CD14-positive monocyte (primary cell): ENCODE measurements around the gene SLC25A42. TPM values are rescaled to one million over a fixed set of nuclear protein-coding genes. Genes with fewer than 3 reads are reported as not detected.

Experiments used
- DNase-seq, 3 donors: peaks; one replicate each; pipeline ENCODE4 v3.0.0-alpha.2; 2011 to 2022
- H2AFZ ChIP-seq: 2 replicates; pipeline ENCODE4 v1.6.0; 2012; ENCODE audit warnings: mild to moderate bottlenecking, low read depth, low read length, inconsistent platforms; ENCODE audit not compliant: insufficient read depth, poor library complexity, severe bottlenecking
- H3K27ac ChIP-seq, 2 donors: 1 replicate in 1 of 2; 2 replicates in 1 of 2; pipeline ENCODE4 v1.5.1; 2012 to 2013; ENCODE audit warnings: low read length in 2 of 2, control low read depth in 1 of 2, inconsistent platforms in 1 of 2, low read depth in 1 of 2, mild to moderate bottlenecking in 1 of 2
- H3K27me3 ChIP-seq, 2 donors: one replicate each; pipeline versions ENCODE4 v1.6.0 to v1.6.1; 2011 to 2013; ENCODE audit warnings: low read length in 2 of 2; ENCODE audit not compliant: control insufficient read depth in 2 of 2, insufficient read depth in 2 of 2
- H3K36me3 ChIP-seq, 2 donors: replicated peaks in 1 of 2; 1 replicate in 1 of 2; 2 replicates in 1 of 2; pipeline versions ENCODE4 v1.5.1 to v1.6.1; 2012 to 2013; ENCODE audit warnings: low read length in 2 of 2, control low read depth in 1 of 2, inconsistent platforms in 1 of 2, mild to moderate bottlenecking in 1 of 2; ENCODE audit not compliant: insufficient read depth in 2 of 2, control insufficient read depth in 1 of 2
- H3K4me1 ChIP-seq, 2 donors: 1 replicate in 1 of 2; 2 replicates in 1 of 2; pipeline versions ENCODE4 v1.5.1 to v1.6.1; 2012 to 2013; ENCODE audit warnings: low read length in 2 of 2, control low read depth in 1 of 2, inconsistent platforms in 1 of 2, mild to moderate bottlenecking in 1 of 2, moderate library complexity in 1 of 2; ENCODE audit not compliant: insufficient read depth in 2 of 2, control insufficient read depth in 1 of 2
- H3K4me2 ChIP-seq: replicated peaks from 2 replicates; pipeline ENCODE3; 2012; ENCODE audit warnings: low read length, moderate library complexity, mild to moderate bottlenecking; ENCODE audit not compliant: poor library complexity, severe bottlenecking; ENCODE audit errors: extremely low read depth
- H3K4me3 ChIP-seq, 3 experiments: fragments of 200-600 bp in 1 of 3; sonication (generic) in 1 of 3; replicated peaks in 1 of 3; 1 replicate in 2 of 3; 2 replicates in 1 of 3; pipeline ENCODE4 v1.5.1; 2011 to 2013; ENCODE audit warnings: low read length in 3 of 3, mild to moderate bottlenecking in 3 of 3, control low read depth in 2 of 3, low read depth in 2 of 3, inconsistent platforms in 1 of 3, moderate library complexity in 1 of 3
- H3K79me2 ChIP-seq: 2 replicates; pipeline ENCODE4 v1.6.0; 2012; ENCODE audit warnings: mild to moderate bottlenecking, control low read depth, inconsistent platforms, low read length, moderate library complexity; ENCODE audit not compliant: insufficient read depth
- H3K9ac ChIP-seq: 2 replicates; pipeline ENCODE4 v1.6.0; 2017; ENCODE audit warnings: low read length, mild to moderate bottlenecking; ENCODE audit not compliant: insufficient read depth, poor library complexity, severe bottlenecking
- H3K9me3 ChIP-seq, 2 donors: replicated peaks in 1 of 2; 1 replicate in 1 of 2; 2 replicates in 1 of 2; pipeline versions ENCODE4 v1.5.1 to v1.6.1; 2012 to 2013; ENCODE audit warnings: low read length in 2 of 2, control low read depth in 1 of 2; ENCODE audit not compliant: control insufficient read depth in 1 of 2, insufficient read depth in 1 of 2
- H4K20me1 ChIP-seq: 2 replicates; pipeline ENCODE4 v1.6.0; 2012; ENCODE audit warnings: mild to moderate bottlenecking, low read length, control low read depth, moderate library complexity; ENCODE audit not compliant: insufficient read depth
- H3K27ac Mint-ChIP-seq, 7 donors: one replicate each; pipeline ENCODE4 v1.8.0; 2020; ENCODE audit warnings: mild to moderate bottlenecking in 7 of 7, mixed read lengths in 7 of 7, moderate library complexity in 6 of 7, inconsistent platforms in 2 of 7
- H3K27me3 Mint-ChIP-seq, 3 donors: one replicate each; pipeline ENCODE4 v1.8.0; 2021 to 2022; ENCODE audit warnings: low read depth in 3 of 3, mild to moderate bottlenecking in 3 of 3, mixed read lengths in 3 of 3, moderate library complexity in 3 of 3, inconsistent platforms in 1 of 3
- H3K36me3 Mint-ChIP-seq, 2 donors: one replicate each; pipeline ENCODE4 v1.8.0; 2020; ENCODE audit warnings: mixed read lengths in 2 of 2, inconsistent platforms in 1 of 2, mild to moderate bottlenecking in 1 of 2
- H3K4me1 Mint-ChIP-seq: one replicate; pipeline ENCODE4 v1.8.0; 2020; ENCODE audit warnings: mild to moderate bottlenecking, mixed read lengths
- H3K4me3 Mint-ChIP-seq, 2 donors: one replicate each; pipeline ENCODE4 v1.8.0; 2020; ENCODE audit warnings: mild to moderate bottlenecking in 2 of 2, mixed read lengths in 2 of 2, moderate library complexity in 1 of 2
- H3K9me3 Mint-ChIP-seq, 7 donors: one replicate each; pipeline ENCODE4 v1.8.0; 2020 to 2022; ENCODE audit warnings: mixed read lengths in 7 of 7, mild to moderate bottlenecking in 6 of 7, moderate library complexity in 6 of 7, inconsistent platforms in 2 of 7
- WGBS: methylation state at CpG from one replicate; pipeline ENCODE4 v1.1.5; 2013; ENCODE audit warnings: missing lambda C conversion rate; ENCODE audit not compliant: insufficient coverage; 5-methylcytosine and 5-hydroxymethylcytosine counted together
- intact Hi-C, 2 donors: fragments of 100-400 bp; cut with micrococcal nuclease; formaldehyde crosslinking; loops; one replicate each; pipeline versions ENCODE4 v1.15.0 to v1.15.1; 2023
- polyA plus RNA-seq, 3 donors: library from polyadenylated mRNA; depleted of rRNA in 1 of 3; unstranded in 2 of 3; stranded (reverse) in 1 of 3; fragments of 300-500 nt in 2 of 3; fragments of >200 nt in 1 of 3; fragmentation: Illumina TruSeq in 2 of 3; gene quantifications; 1 replicate in 2 of 3; 2 replicates in 1 of 3; pipeline ENCODE4 v1.2.3, GENCODE V29; 2012 to 2021
- TF ChIP-seq, protein P1 (sequence below): fragments of 200-600 bp; IDR thresholded peaks from one replicate; pipeline ENCODE4 v1.8.0; 2022; ENCODE audit warnings: antibody characterized with exemption, mild to moderate bottlenecking

SLC25A42 gene
- polyA plus RNA-seq, 3 donors, result 0.68 to 3.1 (median 1.1) TPM

- no peak overlapping the region for H3K9ac ChIP-seq
- intact Hi-C loops, result no loop called here
- peaks cover 0 to 2% (median 0%) of the 10 kb centered on the region in 3 donors for H3K27me3 Mint-ChIP-seq
- no peaks in the 10 kb centered on the region for H3K4me1 Mint-ChIP-seq
- 100% methylated on average over 4 of the region's 7 CpGs for WGBS
- H3K4me1 ChIP-seq, result no peaks in the 10 kb centered on the region
- H3K36me3 Mint-ChIP-seq, result peaks cover 5 to 8% of the 10 kb centered on the region in 2 donors
- no peaks in the 10 kb centered on the region for H3K9me3 ChIP-seq
- TF ChIP-seq, protein P1, sequence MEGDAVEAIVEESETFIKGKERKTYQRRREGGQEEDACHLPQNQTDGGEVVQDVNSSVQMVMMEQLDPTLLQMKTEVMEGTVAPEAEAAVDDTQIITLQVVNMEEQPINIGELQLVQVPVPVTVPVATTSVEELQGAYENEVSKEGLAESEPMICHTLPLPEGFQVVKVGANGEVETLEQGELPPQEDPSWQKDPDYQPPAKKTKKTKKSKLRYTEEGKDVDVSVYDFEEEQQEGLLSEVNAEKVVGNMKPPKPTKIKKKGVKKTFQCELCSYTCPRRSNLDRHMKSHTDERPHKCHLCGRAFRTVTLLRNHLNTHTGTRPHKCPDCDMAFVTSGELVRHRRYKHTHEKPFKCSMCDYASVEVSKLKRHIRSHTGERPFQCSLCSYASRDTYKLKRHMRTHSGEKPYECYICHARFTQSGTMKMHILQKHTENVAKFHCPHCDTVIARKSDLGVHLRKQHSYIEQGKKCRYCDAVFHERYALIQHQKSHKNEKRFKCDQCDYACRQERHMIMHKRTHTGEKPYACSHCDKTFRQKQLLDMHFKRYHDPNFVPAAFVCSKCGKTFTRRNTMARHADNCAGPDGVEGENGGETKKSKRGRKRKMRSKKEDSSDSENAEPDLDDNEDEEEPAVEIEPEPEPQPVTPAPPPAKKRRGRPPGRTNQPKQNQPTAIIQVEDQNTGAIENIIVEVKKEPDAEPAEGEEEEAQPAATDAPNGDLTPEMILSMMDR, result no peak
- no peaks in the 10 kb centered on the region for H4K20me1 ChIP-seq
- H3K4me3 Mint-ChIP-seq, result no peak overlapping the region
- no peaks in the 10 kb centered on the region for H3K27me3 ChIP-seq
- no peaks in the 10 kb centered on the region for H3K9me3 Mint-ChIP-seq
- no peaks in the 10 kb centered on the region for H3K36me3 ChIP-seq
- H2AFZ ChIP-seq, result no peak overlapping the region
- no peak overlapping the region for H3K4me2 ChIP-seq
- H3K4me3 ChIP-seq, result no peak overlapping the region
- no peak overlapping the region for H3K27ac Mint-ChIP-seq
- no peak overlapping the region for H3K27ac ChIP-seq
- no peaks in the 10 kb centered on the region for H3K79me2 ChIP-seq
- DNase-seq, result no peak
Measured at GRCh38 chr19:19094513-19094912, 30.7 kb downstream of the SLC25A42 start.

DNA sequence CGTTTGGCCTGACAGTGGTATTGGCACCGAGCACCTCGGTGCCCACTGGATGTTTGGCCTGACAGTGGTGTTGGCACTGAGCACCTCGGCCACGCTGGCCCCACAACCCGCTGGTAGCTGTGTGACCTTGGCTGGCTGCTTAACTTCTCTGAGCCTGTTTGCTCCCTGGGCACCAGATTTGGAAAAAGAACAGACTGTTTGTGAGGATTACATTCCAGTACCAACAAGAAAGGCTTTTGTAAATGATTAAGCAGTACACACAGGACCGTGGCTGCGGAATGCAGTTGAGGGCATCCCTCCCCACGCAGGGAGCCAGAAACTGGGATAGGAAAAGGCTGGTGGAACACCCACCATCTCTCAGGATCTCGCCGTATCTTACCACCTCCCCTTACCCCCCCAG is 31.9 kb downstream of the SLC25A42 start:
- no peak overlapping the region for H3K4me3 Mint-ChIP-seq
- H3K4me3 ChIP-seq, result no peak overlapping the region
- H3K4me1 ChIP-seq, result no peaks in the 10 kb centered on the region
- H4K20me1 ChIP-seq, result no peaks in the 10 kb centered on the region
- TF ChIP-seq, protein P1, result no peak
- H3K27ac Mint-ChIP-seq, result no peak overlapping the region
- no peak overlapping the region for H3K27ac ChIP-seq
- no peaks in the 10 kb centered on the region for H3K4me1 Mint-ChIP-seq
- H3K9me3 ChIP-seq, result no peaks in the 10 kb centered on the region
- peaks cover 5 to 8% of the 10 kb centered on the region in 2 donors for H3K36me3 Mint-ChIP-seq
- no peak overlapping the region for H2AFZ ChIP-seq
- peaks cover 0 to 2% (median 0%) of the 10 kb centered on the region in 3 donors for H3K27me3 Mint-ChIP-seq
- intact Hi-C loops, result no loop called here
- no peak overlapping the region for H3K4me2 ChIP-seq
- H3K36me3 ChIP-seq, result no peaks in the 10 kb centered on the region
- no peaks in the 10 kb centered on the region for H3K79me2 ChIP-seq
- 79% methylated on average over 6 of the region's 11 CpGs for WGBS
- H3K27me3 ChIP-seq, result no peaks in the 10 kb centered on the region
- no peaks in the 10 kb centered on the region for H3K9me3 Mint-ChIP-seq
- DNase-seq, result no peak
- no peak overlapping the region for H3K9ac ChIP-seq
